A549 (cell line): ENCODE results near the gene SLC28A3.

Experiments
- CEBPB ChIP-seq, 2 experiments: fragments of >200 bp in 1 of 2; sonication (Bioruptor Twin) in 1 of 2; formaldehyde crosslinking in 1 of 2; IDR thresholded peaks; 2 replicates each; pipeline ENCODE4 v1.6.1; 2012 to 2016
- CHD2 ChIP-seq: fragments of 150-350 bp; IDR thresholded peaks from 2 replicates; pipeline ENCODE4 v1.6.1; 2014; ENCODE audit warnings: low read length; ENCODE audit not compliant: partially characterized antibody
- CTCF ChIP-seq: fragments of >200 bp; sonication (Bioruptor Twin); formaldehyde crosslinking; IDR thresholded peaks from 3 replicates; pipeline ENCODE4 v1.5.1; 2016
- EHF ChIP-seq: fragments of 250-450 bp; sonication (Bioruptor Pico); IDR thresholded peaks from 2 replicates; pipeline ENCODE4 v1.5.0; 2020; ENCODE audit warnings: mild to moderate bottlenecking
- EP300 ChIP-seq, 2 experiments: fragments of >200 bp; sonication (Bioruptor Twin); formaldehyde crosslinking; IDR thresholded peaks; 2 replicates in 1 of 2; 3 replicates in 1 of 2; pipeline ENCODE4 v1.6.1; 2016 to 2017
- KDM5A ChIP-seq: fragments of 200-600 bp; sonication (generic); IDR thresholded peaks from 2 replicates; pipeline ENCODE4 v1.6.1; 2016; ENCODE audit warnings: antibody characterized with exemption, mild to moderate bottlenecking
- MAFK ChIP-seq: fragments of 450-650 bp; IDR thresholded peaks from 2 replicates; pipeline ENCODE4 v1.6.1; 2014; ENCODE audit not compliant: partially characterized antibody
- MYC ChIP-seq: IDR thresholded peaks from 2 replicates; pipeline ENCODE4 v1.6.1; 2012; ENCODE audit warnings: mild to moderate bottlenecking, inconsistent platforms, low read length, improper control_type of control experiment, borderline replicate concordance
- POLR2A ChIP-seq: IDR thresholded peaks from 2 replicates; pipeline ENCODE4 v1.6.1; 2012; ENCODE audit warnings: mild to moderate bottlenecking, low read length
- RFX5 ChIP-seq: fragments of 450-650 bp; IDR thresholded peaks from 2 replicates; pipeline ENCODE4 v1.7.1; 2014; ENCODE audit warnings: antibody characterized with exemption, mild to moderate bottlenecking, moderate library complexity
- SREBF2 ChIP-seq: fragments of 450-650 bp; IDR thresholded peaks from 2 replicates; pipeline ENCODE4 v1.6.1; 2014; ENCODE audit warnings: mild to moderate bottlenecking, moderate library complexity
- ZFP36 ChIP-seq: fragments of 450-650 bp; IDR thresholded peaks from 2 replicates; pipeline ENCODE4 v1.6.1; 2014; ENCODE audit warnings: borderline replicate concordance; ENCODE audit not compliant: partially characterized antibody

DNA sequence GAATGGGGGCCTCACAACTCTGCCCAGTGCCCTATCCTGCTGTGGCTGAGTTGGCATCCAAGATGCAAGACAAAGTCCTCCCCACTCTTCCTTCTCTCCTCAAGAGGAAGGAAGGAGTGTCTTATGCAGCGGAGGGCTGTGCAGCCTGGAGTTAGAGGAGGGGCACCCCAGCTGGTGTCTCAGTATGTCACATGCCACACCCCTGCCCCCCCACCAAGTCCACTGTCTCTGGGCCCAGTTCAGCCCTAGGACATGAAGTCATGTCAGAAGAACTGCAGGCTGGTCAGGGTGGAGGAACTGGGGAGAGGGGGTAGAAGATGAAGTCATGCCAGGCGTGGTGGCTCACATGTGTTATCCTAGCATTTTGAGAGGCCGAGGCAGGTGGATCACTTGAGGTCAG lies 28.0 kb upstream of the SLC28A3 start:
- TF ChIP-seq EP300 (IDR thresholded peaks at IDR 0.05) = no peak
- no peak for TF ChIP-seq CHD2
- no peak for TF ChIP-seq MYC
- no peak for TF ChIP-seq CTCF
- no peak for TF ChIP-seq SREBF2
- no peak for TF ChIP-seq POLR2A
- no peak for TF ChIP-seq CEBPB (IDR thresholded peaks at IDR 0.05)
- TF ChIP-seq RFX5 = no peak
- no peak for TF ChIP-seq MAFK
- TF ChIP-seq EHF = no peak
- no peak for TF ChIP-seq KDM5A
- TF ChIP-seq ZFP36 = no peak
